ENCODE results near the gene USP22.

- TF ChIP-seq CTCF (IDR thresholded peaks at IDR 0.05; ENCODE audit: low read depth, low read length, poor library complexity, severe bottlenecking): no peak
- TF ChIP-seq EZH2phosphoT487 (IDR thresholded peaks at IDR 0.05; ENCODE audit: borderline replicate concordance, low read length): no peak
Observed at GRCh38 chr17:21059761-21060160, 16.9 kb upstream of the USP22 start.

Data from DOHH2 (cell line).